Right ventricle myocardium superior (tissue), 1 donor: ENCODE results near the gene PTPRJ. TPM values are rescaled to one million over a fixed set of nuclear protein-coding genes. Genes with fewer than 3 reads are reported as not detected.
A peak's percentile ranks its signal among the peaks of the same experiment; 100 is the strongest.

ENCODE experiments used
- ATAC-seq: fragments of 200-7000 bp; cut with Tn5 transposase; one replicate; pipeline ENCODE4 v1.9.1; 2020; ENCODE audit warnings: mild to moderate bottlenecking; ENCODE audit not compliant: poor library complexity
- DNase-seq: peaks from one replicate; pipeline ENCODE4 v3.0.0-alpha.2; 2020
- intact Hi-C: fragments of 100-400 bp; cut with DNase I; formaldehyde crosslinking; loops from one replicate; pipeline ENCODE4 v1.11.2; 2022
- total RNA-seq: library from RNA; stranded (reverse); fragmentation: NEBNext Ultra II Directional; extraction: Animal tissue kit (Norgen Biotek cat#: 25700); gene quantifications from one replicate; pipeline ENCODE4 v1.2.1, GENCODE V29; 2021
- donor health status: DM: no; HTN: yes; CAD: no; lungs with severe emphysema.

PTPRJ gene
- total RNA-seq, 1 donor from 2014 or later, result 6.7 TPM

DNA sequence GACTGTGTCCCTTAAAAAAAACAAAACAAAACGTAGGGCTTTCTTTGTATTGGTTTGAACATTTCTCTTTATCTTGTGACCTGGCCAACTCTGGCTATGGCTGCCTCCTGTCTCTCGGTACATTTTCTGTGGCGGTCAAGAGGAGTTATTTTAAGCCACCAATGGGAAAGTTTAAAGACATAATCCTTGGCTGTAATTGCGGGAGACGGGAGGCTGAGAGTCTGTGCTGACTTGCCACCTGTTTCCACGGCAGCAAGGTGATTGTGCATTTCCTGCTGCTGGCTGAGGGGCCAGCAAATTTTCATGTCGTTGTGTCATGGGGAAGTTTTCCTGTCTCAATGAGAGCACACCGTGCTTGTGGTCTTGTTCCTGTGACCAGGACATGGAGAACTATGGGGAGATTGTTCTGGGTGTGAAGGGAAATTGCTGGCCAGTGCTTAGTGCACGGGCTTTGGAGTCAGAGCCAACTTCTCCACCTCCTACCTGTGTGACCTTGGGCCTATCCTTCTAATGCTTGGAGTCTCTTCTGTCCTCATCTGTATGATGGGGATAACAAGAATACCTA is 11.0 kb downstream of the PTPRJ start:
- DNase-seq, result no peak
- intact Hi-C loops, result no loop called here
- peak; percentile 88 for ATAC-seq

DNA sequence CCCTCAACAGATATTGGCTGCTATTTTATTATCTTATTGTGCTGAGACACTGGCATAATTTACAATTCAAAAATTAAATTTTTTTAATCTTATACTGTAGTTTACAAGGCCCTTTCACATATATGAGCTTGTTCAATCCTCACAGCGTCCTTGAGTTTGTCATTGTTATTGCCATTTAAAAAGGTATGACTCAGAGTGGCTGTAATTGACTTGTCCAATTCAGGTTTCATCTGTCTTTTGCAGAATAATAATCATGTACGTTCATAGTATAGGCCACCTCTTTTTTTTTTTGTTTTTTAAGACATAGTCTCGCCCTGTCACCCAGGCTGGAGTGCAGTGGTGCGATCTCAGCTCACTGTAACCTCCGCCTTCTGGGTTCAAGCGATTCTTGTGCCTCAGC is 11.5 kb downstream of the PTPRJ start:
- ATAC-seq (no peak), DNase-seq (no peak)
- intact Hi-C loops, result no loop called here

DNA sequence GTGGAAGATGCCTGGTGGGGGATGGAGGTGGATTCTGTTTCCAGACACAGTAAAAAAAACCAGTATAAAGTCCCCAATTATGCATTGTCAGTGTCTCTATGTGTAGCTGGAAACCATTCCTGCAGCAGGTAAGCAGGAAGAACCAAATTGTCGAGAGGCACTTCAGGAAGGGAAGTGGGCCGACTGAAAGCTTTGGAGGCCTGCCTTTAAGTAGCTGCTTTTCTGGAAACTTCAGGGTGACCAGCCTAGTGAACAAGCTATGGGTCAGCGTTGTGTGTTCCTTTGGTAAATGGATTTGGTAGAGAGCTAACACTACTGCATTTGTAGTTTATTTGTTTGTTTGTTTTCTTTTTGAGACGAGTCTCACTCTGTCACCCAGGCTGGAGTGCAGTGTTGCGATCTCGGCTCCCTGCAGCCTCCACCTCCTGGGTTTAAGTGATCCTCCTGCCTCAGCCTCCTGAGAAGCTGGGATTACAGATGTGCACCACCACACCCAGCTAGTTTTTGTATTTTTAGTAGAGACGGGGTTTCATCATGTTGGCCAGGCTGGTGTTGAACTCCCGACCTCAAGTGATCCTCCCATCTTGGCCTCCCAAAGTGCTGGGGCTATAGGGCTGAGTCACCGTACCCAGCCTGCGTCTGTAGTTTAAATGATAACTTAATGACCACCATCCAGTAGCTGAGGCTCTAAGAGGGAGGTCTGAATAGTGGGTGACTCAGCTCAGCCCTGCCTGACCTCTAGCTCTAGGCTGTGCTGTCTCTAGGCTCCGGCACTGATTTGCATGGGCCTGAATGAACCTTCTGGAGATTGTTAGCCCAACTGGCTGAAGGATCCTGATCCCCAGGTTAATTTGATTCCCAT is 12.8 kb downstream of the PTPRJ start:
- ATAC-seq, result no peak
- intact Hi-C loops, result no loop called here
- no peak for DNase-seq

DNA sequence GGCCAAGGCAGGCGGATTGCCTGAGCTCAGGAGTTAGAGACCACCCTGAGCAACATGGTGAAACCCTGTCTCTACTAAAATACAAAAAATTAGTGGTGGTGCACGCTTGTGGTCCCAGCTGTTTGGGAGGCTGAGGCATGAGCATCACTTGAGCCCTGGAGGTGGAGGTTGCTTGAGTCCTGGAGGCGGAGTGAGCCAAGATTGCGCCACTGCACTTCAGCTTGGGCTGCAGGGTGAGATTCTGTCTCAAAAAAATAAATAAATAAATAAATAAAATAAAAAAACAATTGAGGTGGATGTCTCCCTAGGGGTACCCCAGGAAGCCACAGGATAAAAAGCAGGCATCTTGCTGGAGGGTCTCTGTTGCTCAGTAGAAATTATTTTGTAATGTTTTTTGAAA is 14.1 kb downstream of the PTPRJ start:
- intact Hi-C loops, result no loop called here
- no peak for ATAC-seq

DNA sequence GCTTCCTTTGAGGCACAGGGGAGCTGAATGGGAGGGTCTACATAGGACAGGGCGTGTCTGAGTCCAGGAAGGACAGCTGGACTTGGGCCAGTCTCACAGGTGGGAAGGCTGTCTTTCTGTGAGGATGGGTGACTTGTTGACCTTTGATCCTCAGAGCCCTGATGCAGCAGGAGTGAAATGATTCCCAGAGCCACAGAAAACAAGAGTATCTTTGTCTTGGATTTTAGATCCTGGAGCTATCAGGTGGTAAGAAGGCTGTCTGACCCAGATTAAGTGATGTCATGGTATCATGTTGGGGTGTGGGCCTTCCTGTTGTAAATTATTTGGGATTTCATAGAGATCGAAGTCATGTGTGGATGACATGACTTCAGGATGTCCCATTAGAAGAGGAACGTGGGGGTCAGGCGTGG is 15.0 kb downstream of the PTPRJ start:
- no peak for DNase-seq
- ATAC-seq, result no peak
- intact Hi-C loops, result no loop called here

More for the DNA sequence above, 14.1 kb downstream of the PTPRJ start:
- no peak for DNase-seq

DNA sequence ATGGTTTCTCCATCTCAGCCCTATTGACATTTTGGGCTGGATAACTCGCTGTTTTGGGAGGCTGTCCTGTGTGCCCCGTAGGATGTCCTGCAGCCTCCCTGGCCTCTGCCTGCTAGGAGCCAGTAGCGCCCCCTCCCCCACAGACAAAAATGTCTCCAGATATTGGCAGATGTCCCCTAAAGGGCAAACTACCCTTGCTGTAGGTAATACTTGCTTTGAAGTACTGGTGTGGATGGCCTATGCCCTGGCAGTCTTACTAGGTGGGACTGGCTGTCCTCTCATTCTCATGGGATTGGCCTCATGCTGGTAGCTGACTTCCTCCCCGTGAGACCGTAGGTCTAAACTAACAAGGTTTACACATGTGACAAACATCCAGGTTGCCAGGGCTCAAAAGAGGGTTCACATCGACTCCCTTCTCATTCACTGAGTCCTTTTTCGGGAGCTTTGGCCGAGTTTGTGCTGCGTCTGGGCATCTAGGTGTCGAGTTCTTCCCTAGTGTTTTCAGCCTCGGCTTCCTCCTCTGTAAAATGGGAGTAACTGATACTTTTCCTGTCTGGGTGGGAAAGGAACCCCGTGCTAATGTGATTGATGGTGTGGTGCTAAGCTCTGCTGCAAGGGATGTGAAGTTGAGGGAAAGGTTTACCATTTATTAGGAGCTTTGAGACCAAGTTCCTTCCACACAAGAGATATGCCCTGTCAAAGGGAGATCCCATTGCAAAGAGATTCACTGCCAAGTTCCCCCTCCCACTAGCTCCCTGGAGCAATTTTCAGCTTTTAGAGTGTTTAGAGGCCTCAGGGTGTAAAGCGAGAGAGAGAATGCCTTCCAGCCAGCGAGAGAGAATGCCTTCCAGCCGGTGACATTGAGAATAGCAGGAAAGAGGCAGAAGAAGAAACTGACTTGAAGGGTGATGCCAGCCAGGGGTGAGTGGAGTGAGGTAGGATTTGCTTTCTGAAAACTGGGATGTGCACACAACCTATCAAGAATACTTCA is 17.0 kb downstream of the PTPRJ start:
- no peak for DNase-seq
- ATAC-seq, result no peak
- intact Hi-C loops, result no loop called here

DNA sequence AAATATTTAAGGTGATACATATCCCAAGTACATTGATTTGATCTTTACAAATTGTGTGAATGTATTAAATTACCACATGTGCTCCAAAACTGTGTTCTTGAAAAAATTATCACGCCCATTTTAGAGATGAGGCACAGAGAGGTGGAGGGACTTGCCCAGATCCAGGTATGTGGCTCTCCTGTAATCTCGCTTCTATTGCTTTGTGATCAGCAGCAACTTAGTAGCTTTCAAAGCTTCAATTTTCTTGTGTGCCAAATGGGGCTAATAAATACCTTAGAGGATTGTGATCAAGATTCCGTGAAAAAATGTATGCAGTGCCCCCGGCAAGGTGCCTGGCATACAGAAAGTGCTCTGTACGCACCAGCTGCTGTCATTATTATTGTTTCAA is 18.0 kb downstream of the PTPRJ start:
- ATAC-seq, result no peak
- intact Hi-C loops, result no loop called here
- no peak for DNase-seq

DNA sequence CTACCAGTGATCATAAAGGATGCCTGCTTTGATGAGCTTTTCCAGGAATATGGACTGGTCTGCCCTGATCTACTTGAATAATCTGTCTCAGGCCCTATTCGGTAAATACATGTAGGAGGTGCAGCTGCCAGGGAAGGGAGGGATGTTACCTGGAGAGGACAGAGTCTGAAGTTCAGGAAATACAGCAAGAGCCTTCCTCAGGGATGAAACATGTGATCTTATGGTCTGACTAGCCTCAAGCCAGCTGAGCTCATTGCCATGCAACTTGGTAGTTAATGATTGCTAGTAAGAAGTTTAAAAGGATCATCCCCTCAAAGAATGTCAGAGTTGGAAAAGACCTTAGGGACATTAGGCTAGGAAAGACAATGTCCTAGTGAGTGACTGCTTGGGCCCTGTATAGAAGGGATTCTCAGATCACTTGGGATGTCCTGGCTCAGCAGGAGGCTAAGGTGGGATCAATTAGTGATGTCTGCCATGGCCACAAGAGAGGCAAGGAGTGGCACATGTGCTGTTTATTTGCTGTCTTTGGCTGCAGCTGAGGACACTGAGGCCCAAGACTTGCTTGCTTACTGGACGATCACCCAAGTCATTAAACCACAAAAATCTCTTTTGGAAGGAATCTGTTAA is 18.5 kb downstream of the PTPRJ start:
- no peak for DNase-seq
- intact Hi-C loops, result no loop called here

DNA sequence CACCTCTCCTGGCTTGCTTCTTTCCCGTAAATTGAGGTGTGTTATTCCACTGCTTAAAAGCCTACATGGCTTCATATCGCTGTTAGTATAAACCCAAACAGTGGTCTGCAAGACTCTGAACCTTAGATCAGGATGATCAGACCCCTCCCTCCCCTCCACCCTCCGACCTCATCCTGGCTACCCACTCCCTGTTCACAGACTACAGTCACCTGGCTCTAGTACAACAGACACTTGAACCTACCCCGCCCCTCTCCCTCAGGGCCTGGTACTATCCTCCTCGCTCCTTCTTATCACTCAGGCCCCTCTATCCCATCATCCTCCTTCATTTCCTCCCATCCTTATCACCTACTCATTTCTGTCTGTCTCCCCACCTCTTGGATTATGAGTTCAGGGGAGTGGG is 20.1 kb downstream of the PTPRJ start:
- intact Hi-C loops, result no loop called here
- DNase-seq, result no peak
- ATAC-seq, result no peak

More for the DNA sequence above, 18.5 kb downstream of the PTPRJ start:
- ATAC-seq, result no peak

DNA sequence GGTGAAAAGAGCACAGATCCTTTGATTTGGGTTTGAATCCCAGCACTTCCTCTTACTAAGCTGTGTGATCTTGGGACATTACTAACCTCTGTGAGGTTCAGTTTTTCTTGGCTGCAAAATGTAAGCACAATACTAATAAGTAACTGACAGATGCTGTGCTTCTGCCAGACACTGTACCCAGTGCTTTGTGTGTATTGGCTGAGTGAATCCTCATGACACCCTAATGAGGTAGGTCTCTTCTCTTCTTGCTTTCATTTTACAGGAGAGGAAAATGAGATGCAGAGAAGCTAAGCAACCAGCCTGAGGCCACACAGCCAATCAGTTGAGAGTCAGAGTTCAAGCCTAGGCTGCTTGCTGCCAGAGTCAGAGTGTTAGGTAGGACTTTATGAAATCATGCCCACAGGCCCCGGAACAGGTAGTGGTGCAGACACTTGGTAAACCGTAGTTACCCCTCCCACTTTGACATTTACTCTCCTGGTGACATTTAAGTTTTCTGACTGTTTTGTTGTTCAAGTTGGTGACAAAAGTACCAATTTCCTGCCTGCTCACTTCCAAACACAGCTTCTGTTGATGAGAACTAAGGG is 21.2 kb downstream of the PTPRJ start:
- ATAC-seq (peak; percentile 42), DNase-seq (no peak)
- intact Hi-C loops, result no loop called here

DNA sequence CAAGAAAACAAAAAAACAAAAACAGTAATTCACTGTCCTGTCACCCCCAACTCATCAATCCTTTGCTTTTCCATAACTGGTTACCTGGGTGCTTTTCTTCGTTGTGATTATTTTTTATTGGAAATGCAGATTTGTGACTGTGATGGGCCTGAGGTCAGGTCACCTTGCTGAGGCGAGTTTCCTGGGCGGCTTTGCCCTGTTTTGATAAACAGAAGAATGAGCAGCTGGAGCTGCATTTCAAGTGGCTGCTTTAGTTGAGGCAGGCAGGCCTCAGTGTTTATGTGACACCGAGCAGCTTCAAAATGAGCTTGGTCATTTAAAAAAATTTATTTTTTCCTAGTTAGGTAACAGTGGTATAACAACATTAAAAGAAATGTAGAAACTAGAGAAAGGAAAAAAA is 22.2 kb downstream of the PTPRJ start:
- no peak for DNase-seq
- intact Hi-C loops, result no loop called here
- ATAC-seq, result no peak

DNA sequence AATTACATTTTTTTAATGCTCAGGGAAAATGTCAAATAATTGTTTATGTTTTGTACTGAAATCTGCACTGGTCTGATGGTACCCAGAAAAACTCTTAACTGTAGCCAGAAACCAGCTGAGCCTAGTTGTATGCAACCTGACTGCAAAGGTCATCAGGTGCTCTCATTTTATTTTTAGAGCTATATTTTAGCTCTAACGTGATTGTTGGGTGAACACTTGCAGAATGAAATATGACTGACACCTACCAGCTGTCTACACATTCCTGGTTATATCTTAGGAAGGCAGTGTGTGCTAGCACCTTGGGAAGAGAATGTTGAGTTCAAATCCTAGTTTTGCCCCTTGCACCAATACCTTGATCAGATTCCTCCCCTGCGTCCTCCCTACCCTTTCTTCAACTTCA is 23.6 kb downstream of the PTPRJ start:
- intact Hi-C loops, result no loop called here
- ATAC-seq, result peak; percentile 50
- DNase-seq, result no peak

DNA sequence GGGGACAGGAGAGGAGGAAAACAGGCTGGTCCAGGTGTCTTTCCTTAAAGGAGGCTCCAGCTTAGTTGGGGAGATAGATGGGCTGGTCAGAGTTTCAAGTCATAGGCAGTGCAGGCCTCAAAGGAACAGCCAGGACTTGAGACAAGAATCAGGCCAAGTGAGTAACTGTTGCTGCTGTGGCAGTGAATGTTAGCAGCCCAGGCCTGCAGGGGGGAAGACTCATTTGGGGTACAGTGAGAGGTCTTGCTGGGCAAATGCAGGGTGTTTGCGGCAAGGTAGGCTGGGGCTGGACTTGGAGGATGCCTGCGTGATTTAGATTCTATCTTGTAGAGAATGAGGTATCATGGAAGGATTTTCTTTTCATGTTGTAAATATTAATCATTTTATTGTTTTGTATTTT is 24.1 kb downstream of the PTPRJ start:
- ATAC-seq (no peak), DNase-seq (no peak)
- intact Hi-C loops, result no loop called here

DNA sequence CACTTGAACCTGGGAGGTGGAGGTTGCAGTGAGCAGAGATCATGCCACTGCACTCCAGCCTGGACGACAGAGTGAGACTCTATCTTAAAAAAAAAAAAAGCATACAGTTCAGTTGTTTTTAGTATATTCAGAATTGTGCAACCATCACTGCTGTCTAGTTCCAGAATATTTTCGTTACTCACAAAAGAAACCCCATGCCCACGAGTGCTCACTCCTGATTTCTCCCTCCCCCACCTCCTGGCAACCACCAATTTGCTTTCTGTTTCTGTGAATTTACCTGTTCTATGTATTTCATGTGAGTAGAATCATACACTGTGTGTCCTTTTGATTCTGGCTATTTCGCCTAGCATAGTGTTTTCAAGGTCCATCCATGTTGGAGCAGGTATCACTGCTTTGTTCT is 24.8 kb downstream of the PTPRJ start:
- no peak for DNase-seq
- no peak for ATAC-seq
- intact Hi-C loops, result no loop called here

DNA sequence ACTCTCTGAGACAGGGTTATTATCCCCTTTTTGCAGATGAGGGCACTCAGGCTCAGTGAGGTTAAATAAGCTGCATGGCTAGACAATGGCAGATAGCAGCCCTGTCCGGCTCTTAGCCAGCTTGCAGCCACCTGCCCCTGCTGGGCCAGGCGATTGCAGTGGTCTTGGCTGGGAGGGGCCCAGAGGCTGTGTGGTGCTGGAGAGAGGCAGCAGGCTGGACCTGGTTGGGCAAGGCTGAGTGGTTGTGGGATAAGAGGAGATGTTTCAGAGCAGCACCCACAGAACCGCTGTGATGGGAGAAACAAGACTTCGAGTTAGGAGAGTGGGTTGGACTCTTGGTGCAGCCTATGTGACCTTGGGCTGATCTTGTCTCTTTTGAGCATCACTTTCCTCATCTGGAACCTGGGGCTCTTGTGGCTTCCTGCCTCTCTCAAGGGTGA is 25.5 kb downstream of the PTPRJ start:
- intact Hi-C loops, result no loop called here
- DNase-seq, result no peak
- no peak for ATAC-seq

DNA sequence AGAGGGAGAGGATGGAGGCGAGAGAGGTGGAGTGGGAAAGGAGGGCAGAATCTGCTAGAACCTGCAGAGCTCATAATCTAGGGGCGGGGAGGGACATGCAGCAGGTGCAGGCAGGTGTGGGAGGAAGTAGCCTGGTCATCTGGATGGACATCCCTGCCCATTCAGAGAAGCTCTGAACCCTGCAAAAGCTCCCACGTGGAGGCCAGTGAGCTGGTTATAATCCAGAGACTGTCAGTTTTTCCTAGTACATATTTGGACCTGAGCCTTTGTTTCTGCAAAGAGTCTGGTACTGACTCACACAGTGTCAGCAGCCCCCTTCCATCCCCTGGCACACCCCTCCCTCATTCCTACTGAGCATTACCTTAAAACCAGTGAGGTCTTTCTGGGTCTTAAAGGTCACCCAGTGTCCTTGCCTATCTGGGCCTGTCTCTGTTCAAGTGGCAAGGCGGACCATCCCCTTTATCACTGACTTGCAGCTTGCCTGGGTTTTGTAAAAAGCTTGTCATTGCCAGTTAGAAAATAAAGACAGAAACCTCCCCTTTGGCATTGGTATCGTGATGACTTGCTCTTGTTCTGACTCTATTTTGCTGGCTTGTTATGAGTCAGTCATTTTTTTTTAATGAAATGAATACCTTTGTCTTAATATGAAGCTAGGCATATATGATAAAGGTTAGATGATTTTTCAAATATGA is 26.1 kb downstream of the PTPRJ start:
- DNase-seq (no peak), ATAC-seq (no peak)
- intact Hi-C loops, result no loop called here

DNA sequence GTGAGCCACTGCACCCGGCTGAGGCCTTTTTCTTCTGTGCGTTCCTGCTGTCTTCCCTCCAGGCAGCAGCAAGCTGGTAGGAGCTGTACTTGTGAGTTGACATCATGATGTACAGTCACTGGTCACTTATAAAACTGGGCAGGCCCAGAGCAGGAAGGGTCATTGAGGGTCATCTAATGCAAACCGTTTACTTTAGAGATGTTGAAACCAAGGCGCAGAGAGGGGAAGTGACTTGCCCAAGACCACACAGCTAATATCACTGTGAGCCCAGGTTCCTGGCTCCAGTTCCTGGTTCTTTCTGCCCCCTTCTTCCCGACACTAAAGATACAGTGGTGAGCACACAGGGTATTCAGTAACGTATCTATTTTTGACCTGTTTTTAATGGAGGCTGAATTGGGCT is 27.3 kb downstream of the PTPRJ start:
- DNase-seq (no peak), ATAC-seq (peak; percentile 31)
- intact Hi-C loops, result no loop called here

DNA sequence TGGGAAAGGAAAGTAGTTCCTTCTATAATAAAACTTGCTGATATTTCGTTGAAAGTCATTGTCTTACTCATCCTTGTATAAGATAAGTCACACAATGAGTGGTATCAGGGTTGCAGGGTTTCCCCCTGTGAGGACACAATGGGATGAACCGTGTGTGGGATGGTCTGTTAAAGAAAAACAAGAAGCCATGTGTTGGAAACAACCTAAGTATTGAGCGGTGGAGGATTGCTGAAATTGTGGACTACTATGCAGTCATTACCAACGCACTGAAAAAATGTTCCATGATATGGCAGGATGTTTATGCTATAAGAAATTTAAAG is 28.6 kb downstream of the PTPRJ start:
- no peak for DNase-seq
- intact Hi-C loops, result no loop called here
- no peak for ATAC-seq
